Measurements from ENCODE around the gene PANX2. TPM values are rescaled to one million over a fixed set of nuclear protein-coding genes. Genes with fewer than 3 reads are reported as not detected.

Gene PANX2
- total RNA-seq, 1 donor from 2014 or later, result 3.0 TPM

DNA sequence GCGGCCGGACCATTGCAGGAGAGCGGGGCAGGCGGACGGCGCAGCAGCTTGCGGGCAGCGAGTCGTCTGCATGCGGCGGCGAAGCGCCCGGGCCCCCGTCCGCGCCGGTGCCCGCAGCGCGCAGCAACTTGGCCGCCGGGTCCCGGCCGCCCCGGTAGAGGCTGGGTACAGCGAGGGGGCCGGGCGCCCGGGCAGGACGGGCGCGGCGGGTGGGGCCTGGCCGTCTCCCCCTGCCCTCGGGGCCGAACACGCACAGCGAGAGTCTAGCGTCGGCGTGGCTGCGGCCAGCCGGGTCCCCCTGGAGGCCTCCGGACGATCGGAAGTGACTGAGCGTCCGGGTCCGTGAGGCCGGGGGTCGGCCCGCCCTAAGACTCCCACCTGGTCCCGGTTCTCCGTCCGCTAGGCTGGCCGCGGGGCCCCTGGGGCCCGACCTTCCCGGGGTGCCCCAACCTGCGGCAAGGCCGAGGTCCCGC, 14.4 kb downstream of the PANX2 start:
- Mint-ChIP-seq H3K4me3 (ENCODE audit: unreplicated experiment) (no peak overlapping the region), H3K27ac (ENCODE audit: unreplicated experiment) (no peak overlapping the region)
- TF ChIP-seq, protein P1, sequence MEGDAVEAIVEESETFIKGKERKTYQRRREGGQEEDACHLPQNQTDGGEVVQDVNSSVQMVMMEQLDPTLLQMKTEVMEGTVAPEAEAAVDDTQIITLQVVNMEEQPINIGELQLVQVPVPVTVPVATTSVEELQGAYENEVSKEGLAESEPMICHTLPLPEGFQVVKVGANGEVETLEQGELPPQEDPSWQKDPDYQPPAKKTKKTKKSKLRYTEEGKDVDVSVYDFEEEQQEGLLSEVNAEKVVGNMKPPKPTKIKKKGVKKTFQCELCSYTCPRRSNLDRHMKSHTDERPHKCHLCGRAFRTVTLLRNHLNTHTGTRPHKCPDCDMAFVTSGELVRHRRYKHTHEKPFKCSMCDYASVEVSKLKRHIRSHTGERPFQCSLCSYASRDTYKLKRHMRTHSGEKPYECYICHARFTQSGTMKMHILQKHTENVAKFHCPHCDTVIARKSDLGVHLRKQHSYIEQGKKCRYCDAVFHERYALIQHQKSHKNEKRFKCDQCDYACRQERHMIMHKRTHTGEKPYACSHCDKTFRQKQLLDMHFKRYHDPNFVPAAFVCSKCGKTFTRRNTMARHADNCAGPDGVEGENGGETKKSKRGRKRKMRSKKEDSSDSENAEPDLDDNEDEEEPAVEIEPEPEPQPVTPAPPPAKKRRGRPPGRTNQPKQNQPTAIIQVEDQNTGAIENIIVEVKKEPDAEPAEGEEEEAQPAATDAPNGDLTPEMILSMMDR (IDR thresholded peaks at IDR 0.05), result no peak

DNA sequence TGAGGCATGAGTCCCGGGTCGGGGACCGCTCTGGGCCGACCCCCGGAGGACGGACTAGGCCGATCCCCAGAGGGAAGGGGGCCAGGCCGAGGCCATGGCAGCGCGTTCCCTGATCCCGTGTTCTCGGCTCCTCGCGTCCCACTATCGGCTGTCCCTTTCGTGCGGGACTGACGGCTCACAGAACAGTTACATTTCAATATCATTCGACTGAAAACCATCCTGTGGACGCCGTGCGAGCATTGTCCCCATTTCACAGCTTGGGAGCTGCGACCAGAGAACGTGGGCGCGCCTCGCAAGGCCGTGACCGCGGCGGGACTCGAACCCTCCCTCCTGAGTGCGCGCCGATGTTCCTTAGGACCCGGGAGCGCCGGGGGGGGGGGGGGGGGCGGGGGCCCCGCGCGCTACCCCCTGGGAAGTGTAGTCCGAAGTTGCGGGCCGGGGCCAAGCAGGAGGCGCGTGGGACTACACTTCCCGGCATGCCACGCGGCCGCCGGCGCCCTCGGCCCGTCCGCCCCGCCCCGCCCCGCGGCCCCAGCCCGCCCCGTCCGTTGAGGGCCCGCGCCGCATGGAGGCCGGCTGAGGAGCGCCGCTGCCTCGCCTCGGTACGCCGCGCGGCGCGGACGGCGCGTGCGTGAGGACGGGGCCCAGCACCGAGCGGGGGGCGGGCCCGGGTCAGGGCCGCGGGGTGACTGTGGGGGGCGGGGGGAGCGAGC, 15.0 kb downstream of the PANX2 start, which contains the start of gene TRABD:
Gene TRABD (plus strand): TSS at position 539 of the 713 bp plus-strand sequence. CDS start 7,148 bp downstream, outside the sequence.
- Mint-ChIP-seq H3K36me3 (ENCODE audit: low read depth) (no peaks in the 10 kb centered on the region), H3K9me3 (ENCODE audit: low read depth) (no peaks in the 10 kb centered on the region), H3K4me1 (ENCODE audit: low read depth) (peaks cover 21% of the 10 kb centered on the region), H3K4me3 (ENCODE audit: unreplicated experiment) (peak within 1 kb of the TSS; percentile 86), H3K27me3 (ENCODE audit: low read depth) (no peaks in the 10 kb centered on the region), H3K27ac (ENCODE audit: unreplicated experiment) (peak within 1 kb of the TSS; percentile 77)
- TF ChIP-seq, protein P1 (IDR thresholded peaks at IDR 0.05), result no peak
- no peak for DNase-seq (ENCODE audit: low spot score)

More for the DNA sequence above, 14.4 kb downstream of the PANX2 start:
- H3K9me3 Mint-ChIP-seq (ENCODE audit: low read depth), result no peaks in the 10 kb centered on the region
- H3K27me3 Mint-ChIP-seq (ENCODE audit: low read depth), result no peaks in the 10 kb centered on the region
- peaks cover 20% of the 10 kb centered on the region for H3K4me1 Mint-ChIP-seq (ENCODE audit: low read depth)
- no peaks in the 10 kb centered on the region for H3K36me3 Mint-ChIP-seq (ENCODE audit: low read depth)
- no peak for DNase-seq (ENCODE audit: low spot score)

DNA sequence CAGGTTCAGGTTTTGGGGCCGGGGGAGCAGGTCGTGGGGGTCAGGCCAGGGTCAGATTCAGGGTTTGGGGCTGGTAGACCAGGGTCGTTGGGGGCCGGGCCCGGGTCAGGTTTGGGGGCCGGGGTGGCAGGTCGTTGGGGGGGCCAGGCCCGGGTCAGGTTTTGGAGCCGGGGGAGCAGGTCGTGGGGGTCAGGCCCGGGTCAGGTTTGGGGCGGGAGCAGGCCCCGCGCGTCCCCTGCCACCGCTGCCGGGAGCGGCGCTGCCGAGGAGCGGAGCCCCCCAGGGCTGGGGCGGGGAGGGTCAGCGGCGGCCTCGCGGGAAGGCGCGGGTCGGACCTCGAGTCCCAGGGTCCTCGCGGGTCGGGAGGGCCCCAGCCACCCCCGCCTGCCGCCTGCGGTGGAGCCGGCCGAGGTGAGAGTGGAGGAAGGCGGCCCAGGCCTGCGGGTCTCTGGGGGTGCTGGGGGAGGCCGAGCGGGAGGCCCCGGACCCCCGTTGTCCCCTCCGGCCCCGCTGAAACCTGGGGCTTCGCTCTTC, 15.7 kb downstream of the PANX2 start:
- no peak for DNase-seq (ENCODE audit: low spot score)
- TF ChIP-seq, protein P1 (IDR thresholded peaks at IDR 0.05), result peak; percentile 13
- no peaks in the 10 kb centered on the region for H3K27me3 Mint-ChIP-seq (ENCODE audit: low read depth)
- H3K9me3 Mint-ChIP-seq (ENCODE audit: low read depth), result no peaks in the 10 kb centered on the region
- H3K36me3 Mint-ChIP-seq (ENCODE audit: low read depth), result no peaks in the 10 kb centered on the region
- no peak overlapping the region for H3K27ac Mint-ChIP-seq (ENCODE audit: unreplicated experiment)
- H3K4me1 Mint-ChIP-seq (ENCODE audit: low read depth), result peaks cover 23% of the 10 kb centered on the region
- H3K4me3 Mint-ChIP-seq (ENCODE audit: unreplicated experiment), result peak overlapping the region; percentile 86

DNA sequence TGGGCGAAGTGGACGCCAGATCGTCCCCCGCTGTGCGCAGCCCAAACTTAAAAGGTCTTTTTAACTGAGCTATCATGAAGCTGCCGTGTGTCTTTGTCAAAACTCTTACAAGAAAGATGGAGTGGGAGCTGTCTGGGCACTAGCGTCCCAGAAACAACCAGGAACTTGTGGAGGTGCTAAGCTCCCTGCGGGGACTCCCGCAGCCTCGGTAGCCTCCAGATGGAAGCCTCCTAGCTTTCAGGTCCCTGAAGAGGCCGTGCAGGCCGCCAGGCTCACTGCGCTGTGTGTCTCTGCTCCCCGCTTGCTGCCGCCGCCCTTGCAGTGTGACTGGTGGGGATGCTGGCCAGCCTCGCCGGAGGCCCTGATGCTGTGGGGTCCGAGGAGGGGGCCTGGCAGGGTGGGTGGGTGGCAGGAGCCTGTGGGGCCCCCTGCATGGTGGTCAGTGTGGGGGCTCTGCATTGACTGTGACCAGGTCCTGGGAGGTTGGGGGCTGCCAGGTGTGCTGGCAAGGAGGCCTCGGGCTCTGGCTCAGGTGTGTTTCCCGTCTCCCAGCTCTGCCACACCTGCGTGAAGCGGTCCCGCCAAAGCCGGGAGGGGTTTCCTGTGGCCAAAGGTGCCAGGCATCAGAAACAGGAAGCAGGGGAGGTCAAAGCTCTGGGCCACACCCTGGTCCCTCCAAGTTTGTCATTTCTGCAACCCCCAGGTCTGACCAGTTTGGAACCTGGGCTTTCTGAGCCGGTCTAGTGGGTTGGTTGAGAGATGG, 16.4 kb downstream of the PANX2 start:
- H3K4me3 Mint-ChIP-seq (ENCODE audit: unreplicated experiment), result peak overlapping the region; percentile 86
- peak overlapping the region; percentile 77 for H3K27ac Mint-ChIP-seq (ENCODE audit: unreplicated experiment)
- H3K4me1 Mint-ChIP-seq (ENCODE audit: low read depth), result peaks cover 26% of the 10 kb centered on the region
- H3K36me3 Mint-ChIP-seq (ENCODE audit: low read depth), result no peaks in the 10 kb centered on the region
- no peak for DNase-seq (ENCODE audit: low spot score)
- TF ChIP-seq, protein P1 (IDR thresholded peaks at IDR 0.05), result no peak
- no peaks in the 10 kb centered on the region for H3K9me3 Mint-ChIP-seq (ENCODE audit: low read depth)
- H3K27me3 Mint-ChIP-seq (ENCODE audit: low read depth), result no peaks in the 10 kb centered on the region

DNA sequence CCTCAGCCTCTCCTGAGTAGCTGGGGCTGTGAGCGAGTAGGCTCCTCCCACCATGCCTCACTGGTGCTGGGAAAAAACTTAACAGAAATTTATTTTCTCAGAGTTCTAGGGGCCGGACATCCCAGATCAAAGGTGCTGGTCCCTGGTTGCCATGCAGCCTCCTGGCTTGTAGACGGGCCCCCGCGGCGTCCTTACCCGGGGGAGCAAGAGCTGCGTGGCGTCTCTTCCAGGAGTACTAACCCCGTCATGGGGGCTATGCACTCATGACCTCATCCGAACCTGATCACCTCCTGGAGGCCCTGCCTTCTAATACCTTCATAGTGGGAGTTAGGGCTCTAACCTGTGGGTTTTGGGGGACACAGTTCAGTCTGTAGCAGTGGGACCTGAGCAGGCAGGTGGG, 17.8 kb downstream of the PANX2 start:
- peaks cover 26% of the 10 kb centered on the region for H3K4me1 Mint-ChIP-seq (ENCODE audit: low read depth)
- H3K36me3 Mint-ChIP-seq (ENCODE audit: low read depth), result no peaks in the 10 kb centered on the region
- no peak for DNase-seq (ENCODE audit: low spot score)
- H3K27ac Mint-ChIP-seq (ENCODE audit: unreplicated experiment), result no peak overlapping the region
- H3K4me3 Mint-ChIP-seq (ENCODE audit: unreplicated experiment), result no peak overlapping the region
- no peaks in the 10 kb centered on the region for H3K9me3 Mint-ChIP-seq (ENCODE audit: low read depth)
- no peaks in the 10 kb centered on the region for H3K27me3 Mint-ChIP-seq (ENCODE audit: low read depth)
- TF ChIP-seq, protein P1 (IDR thresholded peaks at IDR 0.05), result no peak

Data from chondrocyte (in vitro differentiated cells).